Glutamatergic neuron (in vitro differentiated cells): ENCODE measurements around the gene BET1. TPM values are rescaled to one million over a fixed set of nuclear protein-coding genes. Genes with fewer than 3 reads are reported as not detected.

ENCODE experiments used
- DNase-seq: peaks from one replicate; pipeline ENCODE4 v3.0.0; 2022
- H3K27ac Mint-ChIP-seq: one replicate; pipeline ENCODE4 v1.8.0; 2020; ENCODE audit warnings: mild to moderate bottlenecking, mixed read lengths, inconsistent platforms; ENCODE audit not compliant: unreplicated experiment
- H3K27me3 Mint-ChIP-seq: one replicate; pipeline ENCODE4 v1.8.0; 2020; ENCODE audit warnings: mild to moderate bottlenecking, moderate library complexity, mixed read lengths, inconsistent platforms; ENCODE audit not compliant: unreplicated experiment
- H3K36me3 Mint-ChIP-seq: one replicate; pipeline ENCODE4 v1.8.0; 2020; ENCODE audit warnings: mild to moderate bottlenecking, mixed read lengths, inconsistent platforms; ENCODE audit not compliant: unreplicated experiment
- H3K4me1 Mint-ChIP-seq: one replicate; pipeline ENCODE4 v1.8.0; 2020; ENCODE audit warnings: mild to moderate bottlenecking, low read depth, mixed read lengths, inconsistent platforms; ENCODE audit not compliant: unreplicated experiment
- H3K4me3 Mint-ChIP-seq: one replicate; pipeline ENCODE4 v1.8.0; 2020; ENCODE audit warnings: mild to moderate bottlenecking, mixed read lengths, inconsistent platforms; ENCODE audit not compliant: unreplicated experiment
- H3K9me3 Mint-ChIP-seq: one replicate; pipeline ENCODE4 v1.8.0; 2020; ENCODE audit warnings: mild to moderate bottlenecking, moderate library complexity, mixed read lengths, inconsistent platforms; ENCODE audit not compliant: unreplicated experiment
- CTCF ChIP-seq: fragments of 200-600 bp; sonication (generic); IDR thresholded peaks from one replicate; pipeline ENCODE4 v1.5.0; 2021; ENCODE audit not compliant: partially characterized antibody, unreplicated experiment
- total RNA-seq: library from RNA; stranded (reverse); fragmentation: NEBNext Ultra II Directional; extraction: Animal tissue kit (Norgen Biotek cat#: 25700); gene quantifications from one replicate; pipeline ENCODE4 v1.2.1, GENCODE V29; 2021; ENCODE audit not compliant: unreplicated experiment

Gene BET1
- total RNA-seq, 1 donor from 2014 or later = 14.5 TPM

GRCh38 chr7:94043299-94043698 is 39.1 kb upstream of the BET1 start:
- DNase-seq = no peak
- Mint-ChIP-seq H3K4me1 (peaks cover 3% of the 10 kb centered on the region), H3K9me3 (no peaks in the 10 kb centered on the region)

GRCh38 chr7:94042381-94042780 is 38.2 kb upstream of the BET1 start:
- DNase-seq = no peak
- Mint-ChIP-seq H3K27ac (no peak overlapping the region), H3K4me1 (peaks cover 3% of the 10 kb centered on the region), H3K9me3 (no peaks in the 10 kb centered on the region), H3K27me3 (peaks cover 2% of the 10 kb centered on the region), H3K4me3 (no peak overlapping the region), H3K36me3 (no peaks in the 10 kb centered on the region)
- TF ChIP-seq CTCF = no peak

More at GRCh38 chr7:94043299-94043698, 39.1 kb upstream of the BET1 start:
- no peaks in the 10 kb centered on the region for H3K36me3 Mint-ChIP-seq
- peaks cover 4% of the 10 kb centered on the region for H3K27me3 Mint-ChIP-seq
- H3K4me3 Mint-ChIP-seq = no peak overlapping the region
- no peak overlapping the region for H3K27ac Mint-ChIP-seq
- TF ChIP-seq CTCF = no peak

GRCh38 chr7:94041529-94041928 is 37.4 kb upstream of the BET1 start:
- H3K27me3 Mint-ChIP-seq = peaks cover 2% of the 10 kb centered on the region
- H3K27ac Mint-ChIP-seq = no peak overlapping the region
- H3K9me3 Mint-ChIP-seq = no peaks in the 10 kb centered on the region
- H3K36me3 Mint-ChIP-seq = no peaks in the 10 kb centered on the region
- H3K4me1 Mint-ChIP-seq = peaks cover 3% of the 10 kb centered on the region
- H3K4me3 Mint-ChIP-seq = no peak overlapping the region
- no peak for TF ChIP-seq CTCF
- DNase-seq = no peak

GRCh38 chr7:94040254-94040653 is 36.1 kb upstream of the BET1 start:
- H3K27me3 Mint-ChIP-seq = peaks cover 2% of the 10 kb centered on the region
- no peak overlapping the region for H3K27ac Mint-ChIP-seq
- H3K4me1 Mint-ChIP-seq = peaks cover 3% of the 10 kb centered on the region
- H3K36me3 Mint-ChIP-seq = no peaks in the 10 kb centered on the region
- no peaks in the 10 kb centered on the region for H3K9me3 Mint-ChIP-seq
- DNase-seq = no peak
- no peak for TF ChIP-seq CTCF
- H3K4me3 Mint-ChIP-seq = no peak overlapping the region

GRCh38 chr7:94039368-94040035 is 35.3 kb upstream of the BET1 start:
- Mint-ChIP-seq H3K36me3 (no peaks in the 10 kb centered on the region), H3K4me3 (no peak overlapping the region), H3K27ac (no peak overlapping the region), H3K27me3 (peaks cover 2% of the 10 kb centered on the region), H3K9me3 (no peaks in the 10 kb centered on the region), H3K4me1 (peaks cover 3% of the 10 kb centered on the region)
- DNase-seq = no peak
- TF ChIP-seq CTCF = no peak
